HL-60/S4 treated with phorbol 12-myristate 13-acetate at 8.2 ng/mL for 4 days and 3 days (cell line): ENCODE measurements around the gene CD46.

Source experiments
- in situ Hi-C: fragments of 300-500 bp; cut with MboI; formaldehyde crosslinking; loops from 2 replicates; pipeline ENCODE4 v1.15.0; 2022; ENCODE audit warnings: low sequenced_read_pairs

Gene CD46

DNA sequence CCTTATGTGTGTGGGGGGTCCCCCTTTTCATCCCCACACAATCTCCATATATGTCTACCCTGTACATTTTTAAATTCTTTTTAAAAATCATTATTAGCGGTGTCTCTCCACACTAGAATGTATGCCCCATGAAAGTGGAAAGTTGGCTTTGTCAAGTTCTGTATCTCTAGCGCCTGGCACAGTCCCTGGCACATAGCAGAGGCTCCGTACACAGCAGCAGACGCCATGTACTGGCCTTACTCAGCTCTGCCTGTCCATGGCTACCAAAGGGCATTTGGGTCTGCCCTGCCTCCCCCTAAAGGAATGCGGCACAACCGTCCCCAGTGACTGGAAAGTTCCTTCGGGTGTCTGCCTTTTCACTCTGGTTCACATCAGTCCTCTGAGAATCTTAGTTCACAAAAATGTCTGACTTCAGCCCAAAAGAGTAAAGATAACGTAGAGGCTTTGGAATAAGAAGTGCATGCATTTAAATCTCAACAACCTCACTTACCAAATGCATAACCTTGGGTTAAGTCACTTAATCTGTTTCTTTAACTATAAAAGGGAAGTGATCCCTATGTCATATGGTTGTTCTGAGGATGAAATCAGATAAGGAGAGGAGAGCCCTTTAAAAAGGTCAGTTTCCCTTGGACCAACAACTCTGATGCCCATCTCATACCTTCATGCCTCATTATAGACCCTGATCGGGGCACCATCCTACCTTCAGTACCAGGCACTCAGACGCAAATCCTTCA, 61.1 kb downstream of the CD46 start:
- in situ Hi-C loops = no loop called here

GRCh38 chr1:207813512-207813881, 61.6 kb downstream of the CD46 start:
- in situ Hi-C loops = no loop called here

GRCh38 chr1:207813946-207814345, 62.1 kb downstream of the CD46 start:
- in situ Hi-C loops = no loop called here

GRCh38 chr1:207814469-207814868, 62.6 kb downstream of the CD46 start:
- in situ Hi-C loops = no loop called here

- in situ Hi-C loops = no loop called here
These were observed 63.6 kb downstream of the CD46 start for GRCh38 chr1:207815466-207815865.

DNA sequence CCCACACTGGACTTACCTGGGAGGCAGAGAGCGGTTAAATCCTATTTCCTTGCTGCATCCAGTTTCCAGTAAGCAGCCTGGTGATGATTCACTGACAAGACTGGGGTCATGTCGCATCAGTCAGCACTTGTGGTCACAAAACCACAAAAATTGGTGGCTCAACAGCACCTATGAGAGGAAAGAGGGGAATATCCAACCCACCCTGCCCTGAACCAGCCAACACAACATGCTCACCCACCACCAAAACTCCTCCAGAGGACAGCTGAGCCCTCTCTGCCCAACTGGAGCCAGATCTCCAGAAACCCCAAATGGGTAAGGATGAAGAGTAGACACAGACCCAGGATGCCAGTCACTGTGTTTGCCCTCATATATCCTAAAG, 64.0 kb downstream of the CD46 start:
- in situ Hi-C loops = no loop called here

DNA sequence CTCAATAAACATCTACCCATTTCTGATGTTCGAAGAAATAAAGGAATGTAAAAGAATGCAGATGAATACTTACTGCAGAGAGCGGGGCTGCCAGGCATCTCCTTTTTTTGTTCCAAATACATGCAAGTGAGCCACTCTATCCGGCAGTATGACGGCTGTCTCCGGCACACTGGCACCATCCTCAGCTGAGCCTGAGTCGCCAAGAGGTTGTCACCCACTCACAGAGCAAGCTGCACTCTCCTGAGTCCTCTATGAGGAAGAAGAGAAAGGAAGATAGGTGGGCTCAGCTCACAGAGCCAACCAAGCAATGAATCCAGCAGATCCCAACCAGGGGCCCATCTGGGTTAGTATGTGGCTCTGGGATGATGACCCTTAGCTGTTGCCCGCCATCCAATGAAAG, 65.3 kb downstream of the CD46 start:
- in situ Hi-C loops = no loop called here

DNA sequence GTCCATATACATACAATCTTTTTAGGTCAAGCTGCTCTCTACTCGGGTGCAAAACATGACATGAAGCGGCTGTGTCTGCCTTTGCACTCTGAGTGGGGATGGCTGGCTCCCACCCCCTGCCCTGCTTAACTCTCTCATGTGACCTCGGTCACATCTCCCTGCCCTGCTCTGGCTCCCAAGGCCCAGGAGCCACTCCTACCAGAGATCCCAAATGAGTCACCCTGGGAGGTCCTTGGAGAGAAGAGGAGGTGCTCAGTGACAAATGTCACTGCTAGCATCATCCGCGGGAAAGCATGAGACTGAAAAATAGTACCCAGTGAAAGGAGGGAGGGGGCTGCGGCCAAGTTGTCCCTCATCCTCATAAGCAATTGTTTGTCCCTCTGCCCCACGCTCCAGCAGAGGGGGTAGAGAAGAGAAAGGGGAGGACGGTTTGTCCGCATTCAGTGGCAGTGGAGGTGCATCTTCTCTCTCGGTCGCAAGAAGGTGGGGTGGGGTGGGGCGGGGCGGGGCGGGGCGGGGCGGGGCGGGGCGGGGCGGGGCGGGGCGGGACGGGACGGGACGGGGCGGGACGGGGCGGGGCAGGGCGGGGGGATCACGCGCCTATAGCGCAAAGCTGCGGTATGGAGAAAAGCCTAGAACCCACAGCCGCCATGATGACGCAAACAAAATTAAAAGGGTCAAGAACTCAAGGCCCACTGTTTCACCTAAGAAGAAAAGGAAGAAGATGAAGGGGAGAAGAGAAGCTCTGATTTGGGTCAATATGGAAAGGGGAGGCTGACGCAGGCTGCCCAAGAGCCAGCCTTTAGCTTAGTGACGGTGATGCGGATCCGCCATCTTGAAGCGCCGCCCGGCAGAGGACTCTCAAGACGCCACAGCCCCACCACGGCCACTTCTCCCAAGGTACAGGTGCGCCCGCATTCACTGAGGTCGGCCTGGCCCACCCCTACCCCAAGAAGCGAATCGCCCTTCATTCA, 66.2 kb downstream of the CD46 start:
- in situ Hi-C loops = no loop called here

DNA sequence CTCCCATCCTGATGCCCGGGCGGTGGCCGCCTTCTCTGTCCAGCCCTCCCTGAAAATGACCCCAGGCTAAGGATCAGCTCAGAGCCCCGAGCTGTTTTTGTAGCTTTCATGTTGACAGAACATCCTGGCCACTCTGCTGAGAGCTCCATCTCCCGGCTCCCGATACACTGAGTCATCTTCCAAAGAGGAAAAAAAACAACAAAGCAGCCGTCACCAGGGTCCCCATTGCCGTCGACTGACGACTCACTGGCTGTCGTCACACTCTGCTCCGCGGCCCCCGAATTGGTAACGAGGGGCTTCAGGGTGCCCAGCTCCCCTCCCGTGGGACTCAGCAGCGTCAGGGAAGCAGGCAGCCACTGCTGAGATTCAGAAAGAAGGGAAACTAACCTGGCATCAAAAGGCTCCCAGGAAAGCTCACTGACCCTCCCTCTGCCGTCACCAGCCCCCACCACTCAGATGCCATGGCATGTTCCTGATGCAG, 67.2 kb downstream of the CD46 start:
- in situ Hi-C loops = no loop called here

GRCh38 chr1:207820568-207821463, 69.0 kb downstream of the CD46 start:
- in situ Hi-C loops = no loop called here

DNA sequence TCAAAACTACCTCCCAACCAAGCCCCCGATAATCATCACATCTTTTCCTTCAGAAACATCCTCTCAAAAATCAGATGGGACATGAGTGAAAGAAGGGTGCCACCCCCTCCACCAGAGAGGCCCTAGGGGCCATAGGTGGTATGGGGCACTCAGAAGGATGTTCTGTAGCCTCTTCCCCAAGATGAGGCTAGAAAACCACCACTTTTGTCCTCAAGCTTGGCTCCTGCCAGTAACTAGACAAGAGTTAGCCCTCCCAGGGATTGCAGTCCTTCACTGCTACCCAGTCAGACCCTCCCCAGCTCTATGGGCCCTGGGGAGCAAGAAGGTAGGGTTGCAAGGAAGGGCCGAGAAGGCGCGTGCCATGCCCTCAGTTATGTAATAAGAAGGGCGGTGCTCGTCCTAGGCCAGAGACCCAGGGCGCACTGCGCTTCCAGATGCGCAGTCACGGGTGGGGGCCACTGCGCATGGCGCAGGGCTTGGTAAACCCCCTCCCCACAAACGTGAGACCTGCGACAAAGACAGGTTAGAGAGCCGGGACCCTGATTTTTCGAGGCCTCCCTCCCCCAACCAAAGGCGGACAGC, 69.7 kb downstream of the CD46 start:
- in situ Hi-C loops = no loop called here

DNA sequence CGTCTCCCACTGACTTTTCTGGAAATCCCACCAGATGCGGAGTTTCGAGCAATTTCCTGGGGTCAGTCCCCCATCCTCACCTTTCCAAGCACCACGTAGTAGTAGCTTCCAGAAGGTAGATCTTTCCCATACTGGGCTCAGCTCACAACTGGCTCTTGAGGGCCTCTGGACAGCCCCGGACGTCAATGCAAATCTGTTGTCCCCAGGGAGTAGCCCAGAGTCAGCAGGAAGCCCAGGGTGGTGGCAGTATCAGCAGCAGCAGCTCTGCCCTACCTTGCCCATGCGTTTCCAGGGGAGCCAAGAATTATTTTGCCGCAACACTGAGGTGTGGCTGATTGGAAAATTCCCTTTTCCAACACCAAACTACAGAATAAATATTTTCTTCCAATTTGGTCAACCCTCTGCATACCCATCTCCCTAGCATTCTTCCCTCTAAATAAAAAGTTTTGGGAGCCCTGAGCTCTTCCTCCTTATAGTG, 70.3 kb downstream of the CD46 start:
- in situ Hi-C loops = no loop called here

- in situ Hi-C loops = no loop called here
These were observed 71.0 kb downstream of the CD46 start for GRCh38 chr1:207822602-207823451.

GRCh38 chr1:207823531-207823879, 71.7 kb downstream of the CD46 start:
- in situ Hi-C loops = no loop called here

GRCh38 chr1:207823880-207824566, 72.2 kb downstream of the CD46 start:
- in situ Hi-C loops = no loop called here

- in situ Hi-C loops = no loop called here
These were observed 73.0 kb downstream of the CD46 start for GRCh38 chr1:207824691-207825408.

DNA sequence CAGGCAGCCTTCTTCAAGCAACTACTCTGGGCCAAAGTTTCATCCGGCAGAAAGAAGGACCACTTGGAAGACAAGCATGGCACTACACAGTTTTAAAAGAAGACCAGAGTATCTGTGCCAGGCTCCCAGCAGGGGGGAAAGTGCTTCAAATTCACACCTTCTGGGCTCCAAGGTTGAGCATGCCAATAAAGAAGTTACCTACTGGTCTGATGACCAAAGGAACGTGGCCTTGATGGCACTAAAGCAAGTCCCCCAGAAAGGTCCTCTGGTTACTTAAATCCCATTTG, 73.5 kb downstream of the CD46 start:
- in situ Hi-C loops = no loop called here

DNA sequence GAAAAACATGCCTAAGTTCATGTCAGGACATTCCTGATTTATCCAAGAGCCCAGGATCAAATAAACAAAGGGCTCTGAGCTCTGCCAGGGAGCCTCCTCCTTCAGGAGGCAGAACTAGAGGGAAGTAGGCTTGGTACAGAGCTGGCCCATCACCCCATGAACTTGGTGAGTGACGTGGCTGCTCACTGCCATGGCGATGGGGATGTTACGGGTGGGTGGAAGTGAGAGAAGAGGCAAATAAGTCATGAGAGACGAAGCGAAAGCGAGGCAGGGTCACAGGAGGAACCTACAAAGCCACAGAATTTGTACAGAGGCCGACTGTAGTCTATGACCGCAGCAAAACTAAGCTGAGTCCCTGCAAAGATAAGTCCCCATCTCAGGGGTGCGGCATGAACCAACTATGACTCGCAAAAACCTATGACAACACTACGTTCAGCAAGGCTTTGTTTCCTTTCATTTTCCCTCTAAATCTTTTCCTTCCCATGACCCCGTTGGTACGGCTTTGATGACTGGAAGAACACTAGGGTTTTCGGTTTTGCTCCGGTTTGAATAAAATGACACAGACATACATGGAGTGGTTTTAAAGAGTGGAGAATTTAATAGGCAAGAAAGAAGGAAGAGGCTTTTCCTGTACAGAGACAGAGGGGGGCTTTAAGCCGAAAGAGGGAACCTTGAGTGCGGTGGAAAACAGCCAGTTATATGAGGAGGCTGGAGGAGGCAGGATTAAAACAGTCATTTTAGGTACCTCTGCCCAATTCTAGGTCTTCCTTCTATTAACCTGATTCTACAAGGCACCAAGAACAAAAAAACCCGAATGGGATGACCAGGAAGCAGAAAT, 74.1 kb downstream of the CD46 start:
- in situ Hi-C loops = no loop called here
